Measurements from ENCODE around the gene HSD11B1. TPM values are rescaled to one million over a fixed set of nuclear protein-coding genes. Genes with fewer than 3 reads are reported as not detected.

Gene HSD11B1
- 10 to 100 TPM; 26.2 to 88.5 (median 52.0) TPM for total RNA-seq

- Histone ChIP-seq H3K27ac (peak within 1 kb of the TSS; percentile 76), H3K4me3 (peak within 1 kb of the TSS; percentile 12), H3K4me1 (peaks cover 7% of the 10 kb centered on the region), H3K36me3 (no peaks in the 10 kb centered on the region), H3K9me3 (no peaks in the 10 kb centered on the region), H3K27me3 (no peaks in the 10 kb centered on the region)
- DNase-seq (ENCODE audit: low spot score in 2 of 2): peak; percentile 89
- WGBS: 58% methylated on average over 6 of the region's 6 CpGs
- no peak for TF ChIP-seq EP300 (IDR thresholded peaks at IDR 0.05)
- TF ChIP-seq, protein P1, sequence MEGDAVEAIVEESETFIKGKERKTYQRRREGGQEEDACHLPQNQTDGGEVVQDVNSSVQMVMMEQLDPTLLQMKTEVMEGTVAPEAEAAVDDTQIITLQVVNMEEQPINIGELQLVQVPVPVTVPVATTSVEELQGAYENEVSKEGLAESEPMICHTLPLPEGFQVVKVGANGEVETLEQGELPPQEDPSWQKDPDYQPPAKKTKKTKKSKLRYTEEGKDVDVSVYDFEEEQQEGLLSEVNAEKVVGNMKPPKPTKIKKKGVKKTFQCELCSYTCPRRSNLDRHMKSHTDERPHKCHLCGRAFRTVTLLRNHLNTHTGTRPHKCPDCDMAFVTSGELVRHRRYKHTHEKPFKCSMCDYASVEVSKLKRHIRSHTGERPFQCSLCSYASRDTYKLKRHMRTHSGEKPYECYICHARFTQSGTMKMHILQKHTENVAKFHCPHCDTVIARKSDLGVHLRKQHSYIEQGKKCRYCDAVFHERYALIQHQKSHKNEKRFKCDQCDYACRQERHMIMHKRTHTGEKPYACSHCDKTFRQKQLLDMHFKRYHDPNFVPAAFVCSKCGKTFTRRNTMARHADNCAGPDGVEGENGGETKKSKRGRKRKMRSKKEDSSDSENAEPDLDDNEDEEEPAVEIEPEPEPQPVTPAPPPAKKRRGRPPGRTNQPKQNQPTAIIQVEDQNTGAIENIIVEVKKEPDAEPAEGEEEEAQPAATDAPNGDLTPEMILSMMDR (IDR thresholded peaks at IDR 0.05): no peak
- no peak for TF ChIP-seq POLR2A (IDR thresholded peaks at IDR 0.05)
- peak in 2 of 3 donors; percentile 46 to 64 for TF ChIP-seq POLR2AphosphoS5 (IDR thresholded peaks at IDR 0.05)
Observed at GRCh38 chr1:209704584-209704983, at the start of gene HSD11B1. HSD11B1 (plus strand) TSS chr1:209704846; CDS start chr1:209704943, 97 bp downstream.

GRCh38 chr1:209655411-209656231 lies 49.0 kb upstream of the HSD11B1 start:
- Histone ChIP-seq H3K27me3 (peaks cover 3% of the 10 kb centered on the region), H3K27ac (no peak overlapping the region), H3K9me3 (no peaks in the 10 kb centered on the region), H3K4me1 (peaks cover 54% of the 10 kb centered on the region), H3K36me3 (no peaks in the 10 kb centered on the region), H3K4me3 (no peak overlapping the region)
- 75% methylated on average over 9 of the region's 9 CpGs for WGBS
- DNase-seq (ENCODE audit: low spot score in 2 of 2): no peak
- TF ChIP-seq POLR2A (IDR thresholded peaks at IDR 0.05): no peak
- no peak for TF ChIP-seq POLR2AphosphoS5 (IDR thresholded peaks at IDR 0.05)
- TF ChIP-seq, protein P1 (IDR thresholded peaks at IDR 0.05): no peak
- TF ChIP-seq EP300 (IDR thresholded peaks at IDR 0.05): no peak

DNA sequence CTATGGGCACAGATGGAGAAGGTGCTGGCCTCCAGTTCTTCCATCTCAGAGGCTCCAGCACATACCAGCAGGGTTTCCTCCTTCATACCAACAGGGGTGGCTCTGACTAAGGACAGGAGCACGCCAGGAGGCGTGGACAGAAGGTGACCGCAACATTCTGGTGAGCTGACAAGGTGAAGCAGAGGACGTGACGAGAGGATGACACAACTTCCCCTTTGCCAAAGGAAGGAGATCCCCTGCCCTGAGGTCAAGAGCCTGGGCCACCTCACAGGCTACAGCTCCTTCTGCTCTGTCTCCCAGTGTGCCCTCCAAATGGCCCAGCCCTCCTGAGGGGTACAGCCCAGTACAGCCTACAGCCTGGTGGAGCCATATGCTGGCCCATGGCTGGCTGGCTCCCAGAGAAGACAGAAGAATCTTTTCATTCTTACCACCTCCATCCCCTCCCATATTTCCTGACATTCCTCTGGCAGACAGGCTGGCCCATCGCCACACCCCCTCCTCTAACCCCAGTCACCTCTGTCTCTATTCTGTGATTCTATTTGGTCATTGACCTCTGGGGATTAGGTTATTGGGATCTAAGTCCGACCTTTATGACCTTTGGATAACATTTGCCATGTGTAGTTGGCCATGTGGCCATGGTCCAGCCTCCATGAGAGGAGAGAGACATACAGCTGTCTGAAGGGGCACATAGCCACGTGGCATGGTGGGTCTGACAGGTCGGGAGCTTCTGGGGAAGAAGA lies 47.3 kb upstream of the HSD11B1 start:
- Histone ChIP-seq H3K4me1 (peaks cover 37% of the 10 kb centered on the region), H3K27ac (no peak overlapping the region), H3K4me3 (no peak overlapping the region), H3K36me3 (no peaks in the 10 kb centered on the region), H3K27me3 (peaks cover 3% of the 10 kb centered on the region), H3K9me3 (no peaks in the 10 kb centered on the region)
- DNase-seq (ENCODE audit: low spot score in 2 of 2): no peak
- TF ChIP-seq, protein P1 (IDR thresholded peaks at IDR 0.05): no peak
- no peak for TF ChIP-seq EP300 (IDR thresholded peaks at IDR 0.05)
- no peak for TF ChIP-seq POLR2A (IDR thresholded peaks at IDR 0.05)
- no peak for TF ChIP-seq POLR2AphosphoS5 (IDR thresholded peaks at IDR 0.05)
- 76% methylated on average over 7 of the region's 9 CpGs for WGBS

DNA sequence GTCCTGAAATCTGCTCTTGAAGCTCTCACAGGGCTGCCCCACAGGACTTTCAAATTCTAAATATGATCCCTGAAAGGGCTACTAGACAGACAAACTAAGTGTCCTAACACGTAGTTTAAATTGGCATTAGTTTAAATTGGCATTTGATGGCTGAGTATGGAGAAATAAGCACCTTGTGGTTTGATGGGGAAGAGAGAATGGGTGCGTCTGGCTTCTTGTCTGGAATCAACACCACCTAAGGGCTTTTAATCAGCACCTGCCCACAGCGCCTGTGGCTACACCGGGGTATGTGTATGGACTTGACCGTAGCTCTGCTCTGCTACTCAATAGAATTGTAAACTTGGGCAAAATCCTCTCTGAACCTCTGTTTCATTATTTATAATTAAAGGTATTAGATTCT lies 46.7 kb upstream of the HSD11B1 start:
- H3K4me1 ChIP-seq: peaks cover 31% of the 10 kb centered on the region
- DNase-seq (ENCODE audit: low spot score in 2 of 2): no peak
- H3K36me3 ChIP-seq: no peaks in the 10 kb centered on the region
- no peak overlapping the region for H3K4me3 ChIP-seq
- H3K27me3 ChIP-seq: peaks cover 3% of the 10 kb centered on the region
- 55% methylated on average over 5 of the region's 5 CpGs for WGBS
- no peak overlapping the region for H3K27ac ChIP-seq
- no peaks in the 10 kb centered on the region for H3K9me3 ChIP-seq
- TF ChIP-seq, protein P1 (IDR thresholded peaks at IDR 0.05): no peak
- TF ChIP-seq POLR2AphosphoS5 (IDR thresholded peaks at IDR 0.05): no peak
- TF ChIP-seq EP300 (IDR thresholded peaks at IDR 0.05): no peak
- TF ChIP-seq POLR2A (IDR thresholded peaks at IDR 0.05): no peak

DNA sequence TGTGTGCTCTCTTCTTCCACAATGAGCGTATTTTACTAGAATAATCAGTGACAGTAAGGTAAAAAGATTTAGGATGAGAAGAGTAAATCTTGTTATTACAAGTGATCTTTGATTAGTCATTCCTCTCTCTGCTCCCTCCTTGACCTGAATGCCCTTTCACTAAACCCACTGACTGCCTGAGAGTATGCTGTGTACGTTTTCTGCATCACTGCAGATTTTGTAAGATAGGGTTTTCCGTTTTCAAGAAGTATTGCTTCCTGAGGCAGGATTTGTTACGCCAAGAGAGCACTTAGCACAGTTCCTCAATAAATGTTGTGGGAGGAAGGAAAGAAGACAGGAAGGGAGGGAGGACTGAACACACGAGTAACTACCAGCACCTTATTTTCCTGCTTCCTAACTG lies 44.7 kb upstream of the HSD11B1 start:
- Histone ChIP-seq H3K9me3 (no peaks in the 10 kb centered on the region), H3K36me3 (no peaks in the 10 kb centered on the region), H3K27me3 (peaks cover 3% of the 10 kb centered on the region), H3K4me1 (peaks cover 12% of the 10 kb centered on the region), H3K4me3 (no peak overlapping the region), H3K27ac (no peak overlapping the region)
- WGBS: 22% methylated on average over 5 of the region's 5 CpGs
- TF ChIP-seq POLR2A (IDR thresholded peaks at IDR 0.05): no peak
- no peak for TF ChIP-seq EP300 (IDR thresholded peaks at IDR 0.05)
- no peak for TF ChIP-seq POLR2AphosphoS5 (IDR thresholded peaks at IDR 0.05)
- TF ChIP-seq, protein P1 (IDR thresholded peaks at IDR 0.05): no peak
- DNase-seq (ENCODE audit: low spot score in 2 of 2): no peak
